ENCODE results near the gene TNFAIP8.

GRCh38 chr5:119445544-119445943, 89.7 kb downstream of the TNFAIP8 start:
- TF ChIP-seq CTCF (IDR thresholded peaks at IDR 0.05) (no peak), EP300 (IDR thresholded peaks at IDR 0.05) (no peak), POLR2AphosphoS5 (IDR thresholded peaks at IDR 0.05) (no peak), POLR2A (IDR thresholded peaks at IDR 0.05) (no peak)

All from suprapubic skin (tissue), 4 donors.